Keratinocyte (primary cell): ENCODE data around the gene FAM174B.

ENCODE experiments used
- CTCF ChIP-seq, 3 experiments: IDR thresholded peaks in 1 of 3; conservative IDR thresholded peaks in 1 of 3; optimal IDR thresholded peaks in 1 of 3; 2 replicates in 2 of 3; 3 replicates in 1 of 3; pipeline versions ENCODE3 to v1.5.1; 2011; ENCODE audit warnings: low read length in 3 of 3, mild to moderate bottlenecking in 3 of 3, moderate library complexity in 2 of 3, control low read depth in 1 of 3, inconsistent platforms in 1 of 3; ENCODE audit not compliant: insufficient read depth in 2 of 3; ENCODE audit errors: extremely low read depth in 1 of 3
- EZH2 ChIP-seq: IDR thresholded peaks from one replicate; pipeline ENCODE4 v1.6.1; 2012; ENCODE audit warnings: inconsistent platforms, mild to moderate bottlenecking, low read length, moderate library complexity

GRCh38 chr15:92636908-92637481 is 18.6 kb downstream of the FAM174B start:
- TF ChIP-seq CTCF (optimal IDR thresholded peaks at IDR 0.05 in 1 of 3, IDR thresholded peaks at IDR 0.05 in 1 of 3, conservative IDR thresholded peaks at IDR 0.05 in 1 of 3; ENCODE audit: extremely low read depth in 1 of 3, insufficient read depth in 2 of 3, low read length in 3 of 3), result no peak
- TF ChIP-seq EZH2, result no peak
